ENCODE data around the gene NCOA6. TPM values are rescaled to one million over a fixed set of nuclear protein-coding genes. Genes with fewer than 3 reads are reported as not detected.
"Not testable (repeated sequence)": the region's sequence is repeated elsewhere in the genome, so short reads cannot be mapped to it uniquely, and the experiment has no call there.

NCOA6 gene
- total and polyA plus RNA-seq, 2 donors: 18.8 to 19.1 TPM

DNA sequence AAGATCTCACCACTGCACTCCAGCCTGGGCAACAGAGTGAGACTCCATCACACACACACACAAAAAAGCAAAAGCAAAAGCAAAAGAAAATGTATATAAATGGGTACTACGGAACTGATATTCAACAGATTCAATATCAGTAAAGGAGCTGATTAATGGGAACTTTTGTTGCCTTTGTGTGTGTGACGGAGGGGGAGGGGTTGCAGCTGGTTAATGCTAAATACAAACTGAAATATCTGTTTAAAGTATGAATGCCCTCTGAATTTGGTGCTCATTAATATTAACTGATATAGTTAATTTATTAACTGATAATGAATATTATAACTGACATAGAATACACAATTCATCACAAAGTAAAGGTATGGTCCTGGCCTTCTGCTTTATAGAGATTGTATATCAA is 8.4 kb downstream of the NCOA6 start:
- WGBS: 95% methylated on average over 1 of the region's 2 CpGs
- Histone ChIP-seq H3K27ac (ENCODE audit: low read depth) (no peak overlapping the region), H3K36me3 (ENCODE audit: insufficient read depth) (no peaks in the 10 kb centered on the region), H3K4me3 (ENCODE audit: low read depth, low read length) (no peak overlapping the region), H3K4me1 (ENCODE audit: insufficient read depth) (no peaks in the 10 kb centered on the region)
- DNase-seq (ENCODE audit: extremely low spot score): no peak

DNA sequence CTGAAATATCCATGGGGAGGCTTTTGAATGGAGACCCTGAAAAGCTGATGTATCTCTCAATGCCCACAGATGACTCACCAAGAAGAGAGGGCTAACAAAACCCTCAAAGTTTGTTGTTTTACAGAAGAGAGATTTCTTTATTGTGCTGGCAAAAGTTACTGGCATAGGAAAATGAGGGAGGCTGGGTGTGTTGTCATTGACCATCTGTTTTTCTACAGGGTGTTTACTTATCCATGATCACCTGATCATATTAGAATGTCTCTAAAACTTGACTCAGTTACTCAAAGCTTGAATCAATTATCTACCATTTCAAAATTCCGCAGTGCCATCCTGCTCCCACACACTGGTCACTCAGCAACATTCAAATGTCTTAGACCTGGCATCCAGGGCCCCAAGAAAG is 9.8 kb downstream of the NCOA6 start:
- Histone ChIP-seq H3K36me3 (ENCODE audit: insufficient read depth) (no peaks in the 10 kb centered on the region), H3K4me1 (ENCODE audit: insufficient read depth) (no peaks in the 10 kb centered on the region), H3K4me3 (ENCODE audit: low read depth, low read length) (no peak overlapping the region), H3K27ac (ENCODE audit: low read depth) (no peak overlapping the region)
- no peak for DNase-seq (ENCODE audit: extremely low spot score)
- WGBS: 95% methylated on average over 1 of the region's 1 CpG

DNA sequence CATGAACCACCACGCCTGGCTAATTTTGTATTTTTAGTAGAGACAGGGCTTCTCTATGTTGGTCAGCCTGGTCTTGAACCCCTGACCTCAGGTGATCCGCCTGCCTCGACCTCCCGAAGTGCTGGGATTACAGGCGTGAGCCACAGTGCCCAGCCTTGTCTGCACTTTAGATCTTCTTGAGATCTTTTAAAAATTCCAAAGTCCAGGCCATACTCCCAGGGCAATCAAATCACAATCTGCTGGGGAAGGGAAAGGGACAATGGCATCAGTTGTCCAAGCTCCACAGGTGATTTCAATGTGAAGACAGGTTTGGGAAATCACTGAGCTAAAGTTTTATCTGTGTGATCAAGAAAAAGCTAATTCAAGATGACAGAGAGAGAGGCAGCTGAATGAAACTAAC is 16.9 kb downstream of the NCOA6 start:
- Histone ChIP-seq H3K27ac (ENCODE audit: low read depth) (no peak overlapping the region), H3K36me3 (ENCODE audit: insufficient read depth) (no peaks in the 10 kb centered on the region), H3K4me1 (ENCODE audit: insufficient read depth) (no peaks in the 10 kb centered on the region), H3K4me3 (ENCODE audit: low read depth, low read length) (no peak overlapping the region)
- WGBS: 97% methylated on average over 5 of the region's 5 CpGs
- DNase-seq (ENCODE audit: extremely low spot score): no peak

DNA sequence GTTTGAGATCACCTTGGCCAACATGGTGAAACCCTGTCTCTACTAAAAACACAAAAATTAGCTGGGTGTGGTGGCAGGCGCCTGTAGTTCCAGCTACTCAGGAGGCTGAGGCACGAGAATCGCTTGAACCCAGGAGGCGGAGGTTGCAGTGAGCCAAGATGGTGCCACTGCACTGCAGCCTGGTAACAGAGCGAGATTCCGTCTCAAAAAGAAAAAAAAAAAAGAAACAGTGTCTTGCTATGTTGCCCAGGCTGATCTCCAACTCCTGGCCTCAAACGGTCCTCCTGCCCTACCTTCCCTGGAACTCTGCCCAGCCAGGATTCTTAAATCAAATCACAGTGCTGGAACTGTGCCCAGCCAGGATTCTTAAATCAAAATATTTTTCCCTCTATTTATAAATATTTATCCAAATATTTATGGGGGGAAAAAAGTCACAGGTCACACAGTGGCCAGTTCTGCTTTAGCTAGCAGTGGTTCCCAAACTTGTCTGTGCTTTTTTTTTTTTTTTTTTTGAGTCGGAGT is 17.4 kb downstream of the NCOA6 start:
- not testable (repeated sequence) for H3K4me1 ChIP-seq (ENCODE audit: insufficient read depth); H3K27ac ChIP-seq (ENCODE audit: low read depth); H3K4me3 ChIP-seq (ENCODE audit: low read depth, low read length); DNase-seq (ENCODE audit: extremely low spot score); H3K36me3 ChIP-seq (ENCODE audit: insufficient read depth)
- 75% methylated on average over 8 of the region's 8 CpGs for WGBS

DNA sequence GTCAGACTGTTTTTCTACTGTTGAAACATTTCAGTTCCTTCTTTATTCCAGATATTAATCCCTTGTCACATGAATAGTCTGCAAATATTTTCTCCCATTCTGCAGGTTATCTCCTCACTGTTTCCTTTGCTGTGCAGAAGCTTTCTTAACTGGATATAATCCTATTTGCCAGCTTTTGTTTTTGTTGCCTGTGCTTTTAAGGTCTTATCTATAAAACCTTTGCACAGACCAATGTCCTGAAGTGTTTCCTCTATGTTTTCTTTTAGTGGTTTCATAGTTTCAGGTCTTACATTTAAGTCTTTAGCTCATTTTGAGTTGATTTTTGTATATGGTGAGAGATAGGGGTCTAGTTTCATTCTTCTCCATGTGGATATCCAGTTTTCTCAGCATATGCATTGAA is 19.2 kb downstream of the NCOA6 start:
- DNase-seq (ENCODE audit: extremely low spot score): no peak
- no peak overlapping the region for H3K27ac ChIP-seq (ENCODE audit: low read depth)
- no peaks in the 10 kb centered on the region for H3K4me1 ChIP-seq (ENCODE audit: insufficient read depth)
- no peaks in the 10 kb centered on the region for H3K36me3 ChIP-seq (ENCODE audit: insufficient read depth)
- H3K4me3 ChIP-seq (ENCODE audit: low read depth, low read length): no peak overlapping the region

DNA sequence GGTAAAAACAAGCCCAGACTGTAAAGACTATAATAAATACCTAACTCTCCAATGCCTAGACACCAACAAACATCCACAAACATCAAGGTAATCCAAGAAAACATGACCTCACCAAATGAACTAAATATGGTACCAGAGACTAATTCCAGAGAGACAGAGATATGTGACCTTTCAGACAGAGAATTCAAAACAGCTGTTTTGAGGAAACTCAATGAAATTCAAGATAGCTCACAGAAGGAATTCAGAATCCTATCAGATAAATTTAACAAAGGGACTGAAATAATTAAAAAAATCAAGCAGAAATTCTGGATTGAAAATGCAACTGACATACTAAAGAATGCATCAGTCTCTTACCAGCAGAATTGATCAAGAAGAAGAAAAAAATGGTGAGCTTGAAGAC is 26.6 kb downstream of the NCOA6 start:
- H3K36me3 ChIP-seq (ENCODE audit: insufficient read depth): no peaks in the 10 kb centered on the region
- DNase-seq (ENCODE audit: extremely low spot score): no peak
- no peaks in the 10 kb centered on the region for H3K4me1 ChIP-seq (ENCODE audit: insufficient read depth)
- H3K4me3 ChIP-seq (ENCODE audit: low read depth, low read length): no peak overlapping the region
- H3K27ac ChIP-seq (ENCODE audit: low read depth): no peak overlapping the region

DNA sequence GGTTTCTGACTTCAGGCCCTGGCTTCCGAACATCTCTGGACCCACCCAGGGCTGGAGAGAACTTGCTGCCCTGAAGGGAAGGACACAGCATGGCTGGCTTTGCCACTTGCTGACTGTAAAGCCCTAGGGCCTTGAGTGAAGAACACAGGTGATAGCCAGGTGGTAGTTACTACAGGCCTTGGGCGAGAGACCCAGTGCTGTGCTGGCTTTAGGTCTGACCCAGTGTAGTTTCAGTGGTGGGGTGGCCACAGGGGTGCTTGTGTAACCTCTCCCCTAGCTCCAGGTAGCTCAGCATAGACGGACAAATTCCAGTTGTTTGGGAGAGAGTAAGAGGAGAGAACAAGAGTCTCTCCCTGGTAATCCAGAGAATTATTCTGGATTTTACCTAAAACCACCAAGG is 27.1 kb downstream of the NCOA6 start:
- DNase-seq (ENCODE audit: extremely low spot score): no peak
- no peaks in the 10 kb centered on the region for H3K4me1 ChIP-seq (ENCODE audit: insufficient read depth)
- H3K27ac ChIP-seq (ENCODE audit: low read depth): no peak overlapping the region
- H3K4me3 ChIP-seq (ENCODE audit: low read depth, low read length): no peak overlapping the region
- WGBS: 65% methylated on average over 3 of the region's 3 CpGs
- no peaks in the 10 kb centered on the region for H3K36me3 ChIP-seq (ENCODE audit: insufficient read depth)

DNA sequence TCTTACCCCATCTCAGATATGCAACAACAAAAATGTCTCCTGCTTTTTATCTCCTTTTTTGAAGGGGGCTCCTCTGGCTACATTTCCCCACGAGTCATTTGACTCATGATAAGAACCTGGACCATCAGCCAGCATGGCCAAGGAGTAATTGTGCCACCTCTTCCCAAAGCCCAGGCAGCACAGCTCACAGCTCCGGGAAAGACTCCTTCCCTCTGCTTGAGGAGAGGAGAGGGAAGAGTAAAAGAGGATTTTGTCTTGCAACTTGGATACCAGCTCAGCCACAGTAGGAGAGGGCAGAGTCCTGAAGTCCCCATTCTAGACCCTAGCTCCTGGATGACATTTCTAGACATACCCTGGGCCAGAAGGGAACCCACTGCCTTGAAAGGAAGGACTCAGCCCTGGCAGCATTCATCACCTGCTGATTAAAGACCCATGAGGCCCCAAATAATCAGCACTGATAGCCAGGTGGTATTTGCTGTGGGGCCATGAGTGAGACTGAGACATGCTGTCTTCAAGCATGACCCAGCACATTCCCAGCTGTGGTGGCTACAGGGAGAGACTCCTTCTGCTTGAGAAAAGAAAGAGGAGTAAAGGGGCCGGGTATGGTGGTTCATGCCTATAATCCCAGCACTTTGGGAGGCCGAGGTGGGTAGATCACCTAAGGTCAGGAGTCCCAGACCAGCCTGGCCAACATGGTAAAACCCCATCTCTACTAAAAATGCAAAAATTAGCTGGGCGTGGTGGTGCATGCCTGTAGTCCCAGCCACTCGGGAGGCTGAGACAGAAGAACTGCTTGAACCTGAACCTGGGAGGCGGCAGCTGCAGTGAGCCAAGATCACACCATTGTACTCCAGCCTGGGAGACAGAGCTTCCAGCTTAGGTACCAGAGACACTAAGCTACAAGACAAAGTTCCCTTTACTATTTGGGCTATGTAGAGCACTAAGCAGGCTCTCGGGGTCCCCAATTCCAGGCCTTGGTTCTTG is 28.1 kb downstream of the NCOA6 start:
- Histone ChIP-seq H3K4me1 (ENCODE audit: insufficient read depth) (no peaks in the 10 kb centered on the region), H3K4me3 (ENCODE audit: low read depth, low read length) (no peak overlapping the region), H3K27ac (ENCODE audit: low read depth) (no peak overlapping the region), H3K36me3 (ENCODE audit: insufficient read depth) (no peaks in the 10 kb centered on the region)
- no peak for DNase-seq (ENCODE audit: extremely low spot score)
- 91% methylated on average over 8 of the region's 8 CpGs for WGBS

DNA sequence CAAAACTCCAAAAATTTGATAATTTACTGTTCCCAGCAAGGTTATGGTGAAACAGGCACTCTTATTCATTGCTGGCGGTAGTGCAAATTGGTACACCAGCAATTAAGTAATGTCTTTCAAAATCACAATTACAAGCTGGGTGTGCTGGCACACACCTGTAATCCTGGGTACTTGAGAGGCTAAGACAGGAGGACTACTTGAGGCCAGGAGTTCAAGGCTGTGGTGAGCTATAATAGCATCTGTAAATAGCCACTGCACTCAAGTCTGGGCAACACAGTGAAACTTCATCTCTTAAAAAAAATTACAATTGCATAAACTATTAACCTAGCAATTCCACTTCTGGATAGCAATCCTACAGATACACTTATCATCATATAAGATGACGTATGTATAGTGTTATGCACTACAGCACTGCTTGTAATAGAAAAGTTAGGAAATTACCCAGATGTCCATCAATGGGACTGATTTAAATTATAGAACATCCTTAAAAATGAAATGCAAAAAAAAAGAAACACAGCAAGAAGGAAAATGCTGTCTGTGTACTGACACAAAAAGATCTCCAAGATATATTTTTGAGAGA is 31.4 kb downstream of the NCOA6 start:
- no peak overlapping the region for H3K4me3 ChIP-seq (ENCODE audit: low read depth, low read length)
- 97% methylated on average over 2 of the region's 2 CpGs for WGBS
- no peak for DNase-seq (ENCODE audit: extremely low spot score)

DNA sequence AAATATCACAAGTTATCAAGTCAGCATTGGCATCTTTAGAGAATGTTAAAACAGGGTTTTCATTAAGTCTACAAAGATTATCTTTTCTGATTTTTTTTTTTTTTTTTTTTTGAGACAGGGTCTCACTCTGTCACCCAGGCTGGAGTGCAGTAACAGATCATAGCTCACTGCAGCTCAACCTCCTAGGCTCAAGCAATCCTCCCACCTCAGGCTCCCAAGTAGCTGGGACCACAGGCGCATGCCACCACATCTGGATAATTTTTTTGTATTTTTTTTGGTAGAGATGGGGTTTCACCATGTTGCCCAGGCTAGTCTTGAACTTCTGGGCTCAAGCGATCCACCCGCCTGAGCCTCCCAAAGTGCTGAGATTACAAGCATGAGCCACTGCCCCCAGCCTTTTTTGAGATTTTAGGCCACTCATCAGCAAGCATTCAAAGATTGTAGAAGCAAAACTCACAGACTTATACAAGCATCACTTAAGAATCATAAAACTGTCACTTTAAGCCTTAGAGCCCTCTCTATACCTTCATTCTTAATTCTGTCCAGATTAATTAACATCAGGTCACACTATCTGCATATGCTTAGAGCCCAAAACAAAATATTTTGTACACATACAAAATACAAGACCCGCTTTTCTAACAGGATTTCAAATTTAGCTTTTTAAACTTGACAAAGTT is 32.6 kb downstream of the NCOA6 start:
- H3K4me1 ChIP-seq (ENCODE audit: insufficient read depth): no peaks in the 10 kb centered on the region
- no peak for DNase-seq (ENCODE audit: extremely low spot score)
- H3K27ac ChIP-seq (ENCODE audit: low read depth): no peak overlapping the region
- H3K36me3 ChIP-seq (ENCODE audit: insufficient read depth): no peaks in the 10 kb centered on the region
- H3K4me3 ChIP-seq (ENCODE audit: low read depth, low read length): no peak overlapping the region
- 98% methylated on average over 4 of the region's 4 CpGs for WGBS

More for the DNA sequence above, 31.4 kb downstream of the NCOA6 start:
- no peaks in the 10 kb centered on the region for H3K4me1 ChIP-seq (ENCODE audit: insufficient read depth)
- no peaks in the 10 kb centered on the region for H3K36me3 ChIP-seq (ENCODE audit: insufficient read depth)
- no peak overlapping the region for H3K27ac ChIP-seq (ENCODE audit: low read depth)

DNA sequence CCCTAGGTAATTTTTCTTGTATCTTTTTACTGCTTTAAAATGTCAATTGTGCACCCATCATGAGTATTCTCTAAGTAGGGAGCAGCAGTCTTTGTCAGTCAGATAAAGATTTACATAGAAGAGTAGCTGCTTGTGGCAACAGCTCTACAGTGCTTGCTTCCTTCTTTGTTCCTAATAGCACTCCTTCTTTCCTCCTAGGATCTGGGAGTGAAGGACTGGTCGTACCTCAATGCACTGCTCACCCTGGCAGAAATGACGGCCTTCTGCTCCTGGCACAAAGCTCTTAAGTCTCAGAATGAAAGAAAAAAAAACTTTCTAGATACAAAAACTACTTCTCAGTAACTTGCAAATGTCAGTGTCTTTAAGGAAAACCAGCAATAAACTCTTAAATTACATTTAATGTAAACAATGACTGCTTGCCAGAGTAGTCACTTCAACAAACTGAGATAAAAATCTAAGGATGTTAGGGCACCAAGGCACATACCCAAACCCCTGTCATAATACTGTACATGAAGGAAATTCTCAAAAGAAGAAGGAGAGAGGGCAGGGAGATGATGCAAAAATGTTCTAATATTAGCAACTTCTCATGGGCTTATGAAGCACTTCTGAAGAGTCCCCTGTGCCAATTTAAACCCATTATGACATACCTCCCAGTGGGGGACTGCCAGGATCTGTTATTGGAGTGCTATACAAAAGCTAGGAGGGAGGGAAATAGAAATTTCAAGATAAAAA is 34.0 kb downstream of the NCOA6 start:
- 14% methylated on average over 2 of the region's 2 CpGs for WGBS
- Histone ChIP-seq H3K27ac (ENCODE audit: low read depth) (no peak overlapping the region), H3K4me3 (ENCODE audit: low read depth, low read length) (no peak overlapping the region), H3K36me3 (ENCODE audit: insufficient read depth) (no peaks in the 10 kb centered on the region), H3K4me1 (ENCODE audit: insufficient read depth) (no peaks in the 10 kb centered on the region)
- DNase-seq (ENCODE audit: extremely low spot score): no peak

DNA sequence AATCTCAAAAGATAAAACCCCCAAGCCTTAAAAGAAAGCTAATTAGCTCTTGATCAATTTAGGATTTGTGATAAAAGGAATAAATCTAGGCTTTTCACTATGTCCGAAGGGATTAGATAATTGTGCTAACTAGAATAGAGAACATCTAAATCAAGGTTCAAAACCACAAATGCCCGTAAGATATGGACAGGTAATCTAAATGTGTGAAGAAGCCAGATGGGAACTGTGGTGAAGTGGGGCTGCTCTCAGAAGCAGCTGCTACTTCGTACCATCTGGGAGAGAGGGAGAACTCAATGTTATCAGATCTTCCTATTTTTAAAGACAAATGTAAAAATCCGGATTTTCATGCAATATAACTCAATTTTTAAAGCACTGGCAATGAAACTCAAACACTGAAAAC is 44.2 kb downstream of the NCOA6 start:
- WGBS: 84% methylated on average over 4 of the region's 4 CpGs
- Histone ChIP-seq H3K27ac (ENCODE audit: low read depth) (no peak overlapping the region), H3K4me1 (ENCODE audit: insufficient read depth) (no peaks in the 10 kb centered on the region), H3K4me3 (ENCODE audit: low read depth, low read length) (no peak overlapping the region), H3K36me3 (ENCODE audit: insufficient read depth) (peaks cover 5% of the 10 kb centered on the region)
- DNase-seq (ENCODE audit: extremely low spot score): no peak

DNA sequence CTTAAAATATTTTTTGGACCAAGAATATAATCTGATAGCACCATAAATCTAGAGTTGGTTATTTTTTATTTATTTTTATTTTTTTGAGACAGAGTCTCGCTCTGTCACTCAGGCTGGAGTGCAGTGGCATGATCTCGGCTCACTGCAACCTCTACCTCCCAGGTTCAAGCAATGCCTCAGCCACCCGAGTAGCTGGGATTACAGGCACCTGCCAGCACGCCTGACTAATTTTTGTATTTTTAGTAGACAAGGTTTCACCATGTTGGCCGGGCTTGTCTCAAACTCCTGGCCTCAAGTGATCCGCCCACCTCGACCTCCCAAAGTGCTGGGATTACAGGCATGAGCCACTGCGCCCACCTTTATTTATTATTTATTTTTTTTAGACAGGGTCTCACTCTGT is 45.2 kb downstream of the NCOA6 start:
- 91% methylated on average over 8 of the region's 8 CpGs for WGBS
- not testable (repeated sequence) for H3K4me3 ChIP-seq (ENCODE audit: low read depth, low read length); DNase-seq (ENCODE audit: extremely low spot score); H3K27ac ChIP-seq (ENCODE audit: low read depth); H3K4me1 ChIP-seq (ENCODE audit: insufficient read depth); H3K36me3 ChIP-seq (ENCODE audit: insufficient read depth)
